ENCODE data around the gene SLC35F4. TPM values are rescaled to one million over a fixed set of nuclear protein-coding genes. Genes with fewer than 3 reads are reported as not detected.

Gene SLC35F4
- total and polyA plus RNA-seq, 2 of the 4 experiments (the other 2 are of a cell fraction) = not detected

DNA sequence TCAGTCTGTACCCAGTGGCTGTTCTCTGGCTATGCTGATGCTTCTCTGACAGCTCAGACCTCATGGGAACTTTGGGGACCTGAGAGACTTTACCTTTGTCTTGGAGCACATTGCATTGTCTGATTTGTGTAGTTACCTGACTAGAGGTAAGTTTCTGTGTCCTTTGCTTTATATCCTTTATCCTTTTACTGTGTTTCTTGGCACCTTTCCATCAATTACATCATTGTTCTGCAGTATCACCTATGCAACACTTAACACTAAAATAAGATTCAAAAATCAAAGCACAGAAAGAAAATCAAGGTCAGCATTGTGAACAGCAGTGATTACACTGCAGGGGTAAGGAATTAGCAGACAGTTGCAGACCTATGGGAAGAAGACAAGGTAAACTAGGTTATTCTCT is 43.8 kb downstream of the SLC35F4 start:
- Histone ChIP-seq H3K27me3 (ENCODE audit: control insufficient read depth, insufficient read depth, low read length) (no peaks in the 10 kb centered on the region), H3K4me3 (ENCODE audit: insufficient read depth, low read depth, low read length) (no peak overlapping the region), H2BK5ac (ENCODE audit: low read depth, low read length, poor library complexity, severe bottlenecking) (no peak overlapping the region), H3K9me1 (ENCODE audit: insufficient read depth, low read length) (no peaks in the 10 kb centered on the region), H4K8ac (ENCODE audit: low read depth in 2 of 2, low read length in 2 of 2) (no peak overlapping the region), H3K9me3 (ENCODE audit: control insufficient read depth, insufficient read depth, low read length) (no peaks in the 10 kb centered on the region), H3K56ac (ENCODE audit: extremely low read depth, insufficient read depth, low read length) (no peak overlapping the region), H2BK120ac (ENCODE audit: low read depth, low read length) (no peak overlapping the region), H2BK20ac (ENCODE audit: low read depth, low read length) (no peak overlapping the region), H3K4ac (ENCODE audit: low read depth, low read length) (no peak overlapping the region), H3K14ac (replicated peaks; ENCODE audit: low read depth, low read length) (no peak overlapping the region), H2AK5ac (ENCODE audit: low read depth, low read length) (no peak overlapping the region), H2AFZ (replicated peaks; ENCODE audit: low read length, poor library complexity) (no peak overlapping the region), H4K20me1 (ENCODE audit: insufficient read depth, low read length) (no peaks in the 10 kb centered on the region), H4K5ac (ENCODE audit: low read depth, low read length) (no peak overlapping the region), H3K79me1 (ENCODE audit: low read depth in 1 of 2, low read length in 2 of 2) (no peaks in the 10 kb centered on the region), H3K9ac (ENCODE audit: low read depth, low read length) (no peak overlapping the region), H3K36me3 (ENCODE audit: control insufficient read depth, insufficient read depth, low read length) (no peaks in the 10 kb centered on the region), H2AK9ac (replicated peaks; ENCODE audit: low read depth, low read length, poor library complexity) (no peak overlapping the region), H3K27ac (ENCODE audit: insufficient read depth, low read length) (no peak overlapping the region), H2BK15ac (ENCODE audit: low read depth, low read length) (no peak overlapping the region), H3K18ac (ENCODE audit: low read depth, low read length) (no peak overlapping the region), H3K4me1 (ENCODE audit: control insufficient read depth, insufficient read depth, low read length) (no peaks in the 10 kb centered on the region), H3K23ac (ENCODE audit: low read depth, low read length) (no peak overlapping the region), H4K91ac (ENCODE audit: insufficient read depth, low read depth, low read length) (no peak overlapping the region), H3K4me2 (ENCODE audit: low read depth, low read length) (no peak overlapping the region)
- no peak for ATAC-seq (ENCODE audit: low read depth)
- no TSS peak for BruUV-seq (replicated peaks)
- in situ Hi-C loops (cut with MboI; ENCODE audit: low sequenced_read_pairs) (no loop called here), dilution Hi-C loops (cut with HindIII; ENCODE audit: low sequenced_read_pairs, unreplicated experiment) (no loop called here), intact Hi-C loops (cut with micrococcal nuclease) (no loop called here)
- ChIA-PET POLR2A (ENCODE audit: unreplicated experiment) (no interaction called here), CTCF (no interaction called here)
- DNase-seq = no peak
- TF ChIP-seq BHLHE40 (IDR thresholded peaks at IDR 0.05; ENCODE audit: low read depth, low read length) = no peak
